Ramos (cell line): Measurements from ENCODE around the gene HACL1.

Experiments used
- in situ Hi-C: fragments of 300-500 bp; cut with MboI; formaldehyde crosslinking; loops from one replicate; pipeline ENCODE4 v1.14.3; 2022; ENCODE audit warnings: low sequenced_read_pairs; ENCODE audit not compliant: unreplicated experiment

HACL1 gene

GRCh38 chr3:15601399-15602145 is at the start of gene HACL1, which contains the start of gene BTD:
Gene HACL1 (minus strand): TSS chr3:15601569. CDS start chr3:15601463, 106 bp downstream.
Gene BTD (plus strand): TSS chr3:15601745. CDS start chr3:15635440, 33,695 bp downstream.
- in situ Hi-C loops, result no loop called here

GRCh38 chr3:15649858-15650257 is 48.5 kb upstream of the HACL1 start:
- in situ Hi-C loops, result loop anchor here (25.0 kb wide), 1 partner anchor 587 kb away; no protein-coding TSS in a partner anchor

- in situ Hi-C loops, result loop anchor here (25.0 kb wide), 1 partner anchor 588 kb away; no protein-coding TSS in a partner anchor
These were observed 48.0 kb upstream of the HACL1 start for GRCh38 chr3:15649341-15649740.

GRCh38 chr3:15647611-15648167 is 46.3 kb upstream of the HACL1 start:
- in situ Hi-C loops, result loop anchor here (25.0 kb wide), 1 partner anchor 590 kb away; no protein-coding TSS in a partner anchor

- in situ Hi-C loops, result loop anchor here (25.0 kb wide), 1 partner anchor 590 kb away; no protein-coding TSS in a partner anchor
These were observed 45.6 kb upstream of the HACL1 start for GRCh38 chr3:15646851-15647511.

- in situ Hi-C loops, result loop anchor here (25.0 kb wide), 1 partner anchor 591 kb away; no protein-coding TSS in a partner anchor
These were observed 44.6 kb upstream of the HACL1 start for GRCh38 chr3:15645740-15646501.

- in situ Hi-C loops, result loop anchor here (25.0 kb wide), 1 partner anchor 592 kb away; no protein-coding TSS in a partner anchor
These were observed 43.9 kb upstream of the HACL1 start for GRCh38 chr3:15645246-15645645.

GRCh38 chr3:15638891-15639262 is 37.5 kb upstream of the HACL1 start:
- in situ Hi-C loops, result loop anchor here (10.0 to 25.0 kb wide), 2 partner anchors 176 to 598 kb away; no protein-coding TSS in a partner anchor

- in situ Hi-C loops, result loop anchor here (10.0 to 25.0 kb wide), 2 partner anchors 176 to 599 kb away; no protein-coding TSS in a partner anchor
These were observed 37.0 kb upstream of the HACL1 start for GRCh38 chr3:15638193-15638890.

GRCh38 chr3:15637131-15637951 is 36.0 kb upstream of the HACL1 start:
- in situ Hi-C loops, result loop anchor here (10.0 to 25.0 kb wide), 2 partner anchors 177 to 600 kb away; no protein-coding TSS in a partner anchor

GRCh38 chr3:15636028-15636709 is 34.8 kb upstream of the HACL1 start:
- in situ Hi-C loops, result loop anchor here (10.0 to 25.0 kb wide), 2 partner anchors 179 to 601 kb away; no protein-coding TSS in a partner anchor

- in situ Hi-C loops, result loop anchor here (10.0 to 25.0 kb wide), 2 partner anchors 180 to 602 kb away; no protein-coding TSS in a partner anchor
These were observed 33.8 kb upstream of the HACL1 start for GRCh38 chr3:15635121-15635661.

GRCh38 chr3:15634671-15635070 is 33.3 kb upstream of the HACL1 start:
- in situ Hi-C loops, result loop anchor here (10.0 to 25.0 kb wide), 2 partner anchors 180 to 603 kb away; no protein-coding TSS in a partner anchor

- in situ Hi-C loops, result loop anchor here (10.0 to 25.0 kb wide), 2 partner anchors 181 to 603 kb away; no protein-coding TSS in a partner anchor
These were observed 32.6 kb upstream of the HACL1 start for GRCh38 chr3:15633766-15634598.

GRCh38 chr3:15633159-15633558 is 31.8 kb upstream of the HACL1 start:
- in situ Hi-C loops, result loop anchor here (10.0 to 25.0 kb wide), 2 partner anchors 182 to 604 kb away; no protein-coding TSS in a partner anchor

GRCh38 chr3:15632212-15632580 is 30.8 kb upstream of the HACL1 start:
- in situ Hi-C loops, result loop anchor here (10.0 to 25.0 kb wide), 2 partner anchors 183 to 605 kb away; no protein-coding TSS in a partner anchor
